GM19324 (cell line): Measurements from ENCODE around the gene TIMM10B.
"Not testable (repeated sequence)": the region's sequence is repeated elsewhere in the genome, so short reads cannot be mapped to it uniquely, and the experiment has no call there.

Source experiments
- ATAC-seq: cut with Tn5 transposase; IDR thresholded peaks from one replicate; pipeline ENCODE4 v1.9.1; 2021; ENCODE audit warnings: mild to moderate bottlenecking, moderate library complexity; ENCODE audit not compliant: unreplicated experiment, low FRiP score

TIMM10B gene

GRCh38 chr11:6498544-6498943, 17.2 kb downstream of the TIMM10B start:
- ATAC-seq, result no peak

GRCh38 chr11:6502382-6502781, 21.1 kb downstream of the TIMM10B start:
- no peak for ATAC-seq

GRCh38 chr11:6504166-6504565, 22.9 kb downstream of the TIMM10B start:
- no peak for ATAC-seq

GRCh38 chr11:6505577-6506240, 24.4 kb downstream of the TIMM10B start:
- no peak for ATAC-seq

- no peak for ATAC-seq
These were observed 35.6 kb downstream of the TIMM10B start for GRCh38 chr11:6516865-6517264.

- no peak for ATAC-seq
These were observed 39.0 kb downstream of the TIMM10B start for GRCh38 chr11:6520265-6520664.

- not testable (repeated sequence) for ATAC-seq
These were observed 40.6 kb downstream of the TIMM10B start for GRCh38 chr11:6521946-6522345.

GRCh38 chr11:6523253-6523652, 42.0 kb downstream of the TIMM10B start:
- ATAC-seq, result no peak

- ATAC-seq, result no peak
These were observed 45.3 kb downstream of the TIMM10B start for GRCh38 chr11:6526411-6527135.

- no peak for ATAC-seq
These were observed 48.0 kb downstream of the TIMM10B start for GRCh38 chr11:6529266-6529665.

- ATAC-seq, result no peak
These were observed 49.5 kb downstream of the TIMM10B start for GRCh38 chr11:6530848-6531247.

GRCh38 chr11:6531267-6531752, 50.0 kb downstream of the TIMM10B start:
- no peak for ATAC-seq
